ENCODE data around the gene MIF. TPM values are rescaled to one million over a fixed set of nuclear protein-coding genes. Genes with fewer than 3 reads are reported as not detected.

MIF gene
- total RNA-seq, 1 donor from 2014 or later, result 242 TPM

DNA sequence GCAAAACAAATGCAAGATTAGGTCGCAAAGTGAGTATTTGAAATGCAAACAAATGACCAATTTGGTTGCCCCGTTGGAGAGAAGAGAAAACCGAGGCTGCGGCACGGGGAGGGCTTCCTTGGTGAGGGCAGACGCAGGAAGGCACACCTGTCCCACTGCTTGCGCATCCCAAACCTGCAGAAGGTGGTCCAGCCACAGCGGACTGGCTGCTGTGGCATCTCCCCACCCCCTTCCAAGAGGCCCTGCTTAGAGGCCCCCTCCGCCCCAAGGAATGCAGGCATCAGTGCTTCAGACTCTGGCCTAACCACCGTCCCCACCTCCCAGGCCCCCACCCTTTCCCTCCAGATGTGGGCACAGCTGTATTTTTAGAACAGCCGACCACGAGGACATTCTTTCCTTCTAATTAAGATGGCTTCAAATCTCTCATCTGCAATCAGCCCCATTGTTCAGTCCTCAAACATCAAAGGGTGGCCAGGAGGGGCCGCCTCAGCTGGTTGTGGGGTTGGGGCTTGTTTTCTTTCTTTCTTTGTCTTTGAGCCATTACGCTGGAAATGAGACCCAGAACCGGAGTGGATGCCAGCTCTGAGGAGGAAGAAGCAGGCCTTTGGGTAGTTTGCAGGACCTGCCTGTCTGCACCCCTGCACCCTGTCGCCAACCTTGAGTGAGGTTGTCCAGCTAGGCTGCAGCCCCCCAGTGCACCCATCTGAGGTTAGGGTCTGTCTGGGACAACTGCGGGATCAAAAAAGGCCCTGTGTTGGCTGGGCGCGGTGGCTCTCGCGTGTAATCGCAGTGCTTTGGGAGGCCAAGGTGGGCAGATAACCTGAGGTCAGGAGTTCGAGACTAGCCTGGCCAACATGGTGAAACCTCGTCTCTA lies 46.0 kb upstream of the MIF start:
- Histone ChIP-seq H3K27ac (replicated peaks) (no peak overlapping the region), H3K4me1 (peaks cover 50% of the 10 kb centered on the region), H3K9me3 (replicated peaks) (no peaks in the 10 kb centered on the region), H3K27me3 (ENCODE audit: low read depth) (no peaks in the 10 kb centered on the region), H3K36me3 (no peaks in the 10 kb centered on the region), H3K4me3 (no peak overlapping the region)
- intact Hi-C loops (cut with micrococcal nuclease), result loop anchor here (5.0 kb wide), 1 partner anchor 76 kb away; the partner anchor contains the start of gene MMP11
- no peak for DNase-seq
- TF ChIP-seq, protein P1, sequence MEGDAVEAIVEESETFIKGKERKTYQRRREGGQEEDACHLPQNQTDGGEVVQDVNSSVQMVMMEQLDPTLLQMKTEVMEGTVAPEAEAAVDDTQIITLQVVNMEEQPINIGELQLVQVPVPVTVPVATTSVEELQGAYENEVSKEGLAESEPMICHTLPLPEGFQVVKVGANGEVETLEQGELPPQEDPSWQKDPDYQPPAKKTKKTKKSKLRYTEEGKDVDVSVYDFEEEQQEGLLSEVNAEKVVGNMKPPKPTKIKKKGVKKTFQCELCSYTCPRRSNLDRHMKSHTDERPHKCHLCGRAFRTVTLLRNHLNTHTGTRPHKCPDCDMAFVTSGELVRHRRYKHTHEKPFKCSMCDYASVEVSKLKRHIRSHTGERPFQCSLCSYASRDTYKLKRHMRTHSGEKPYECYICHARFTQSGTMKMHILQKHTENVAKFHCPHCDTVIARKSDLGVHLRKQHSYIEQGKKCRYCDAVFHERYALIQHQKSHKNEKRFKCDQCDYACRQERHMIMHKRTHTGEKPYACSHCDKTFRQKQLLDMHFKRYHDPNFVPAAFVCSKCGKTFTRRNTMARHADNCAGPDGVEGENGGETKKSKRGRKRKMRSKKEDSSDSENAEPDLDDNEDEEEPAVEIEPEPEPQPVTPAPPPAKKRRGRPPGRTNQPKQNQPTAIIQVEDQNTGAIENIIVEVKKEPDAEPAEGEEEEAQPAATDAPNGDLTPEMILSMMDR (IDR thresholded peaks at IDR 0.05; ENCODE audit: borderline replicate concordance), result no peak

DNA sequence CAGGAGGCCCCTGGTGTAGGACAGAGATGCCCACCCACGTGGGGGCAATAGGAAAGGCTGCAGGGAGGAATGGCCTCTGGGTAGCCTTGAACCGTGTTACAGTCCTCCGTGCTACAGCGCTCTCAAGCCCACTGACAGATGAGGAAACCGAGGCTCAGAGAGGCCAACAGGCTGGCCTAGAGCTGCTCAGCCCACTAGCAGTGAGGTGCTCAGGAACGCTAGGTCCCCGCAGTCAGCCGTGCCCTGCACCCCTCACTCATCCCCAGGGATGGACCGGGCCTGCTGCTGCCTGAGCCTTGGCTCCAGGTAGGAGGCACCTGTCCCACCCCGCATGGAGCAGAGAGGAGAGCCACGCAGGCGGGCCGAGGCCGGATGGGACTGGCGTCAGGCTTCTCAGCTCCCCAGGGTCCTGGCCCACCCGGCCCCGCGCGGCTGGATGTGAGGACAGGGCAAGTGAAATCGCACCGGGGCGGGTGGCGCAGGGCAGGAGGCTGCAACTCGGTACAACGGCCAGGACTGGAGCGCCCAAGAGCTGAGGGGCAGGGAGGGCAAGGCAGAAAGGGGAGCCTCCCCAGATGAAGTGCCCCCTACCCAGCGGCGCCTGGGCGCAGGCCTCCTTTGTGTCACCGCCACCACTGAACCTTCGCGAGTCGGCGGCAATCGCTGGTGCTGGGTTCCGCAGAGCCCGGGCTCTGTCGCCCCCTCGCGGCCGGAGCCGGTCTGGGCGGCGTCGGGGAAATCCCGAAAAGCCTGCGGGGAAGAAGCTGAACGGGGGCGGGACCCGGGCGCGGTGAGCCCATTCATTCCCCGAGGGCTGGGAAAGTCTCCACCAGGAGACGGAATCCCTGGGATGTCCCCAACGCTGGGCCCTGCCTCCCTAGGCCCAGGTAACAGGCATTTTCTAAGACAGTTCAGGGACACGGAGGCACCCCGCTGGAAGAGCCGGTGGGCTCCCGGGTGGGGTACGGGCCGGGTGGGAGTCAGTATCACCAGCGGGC lies 44.9 kb upstream of the MIF start:
- H3K4me1 ChIP-seq, result peaks cover 44% of the 10 kb centered on the region
- no peaks in the 10 kb centered on the region for H3K36me3 ChIP-seq
- intact Hi-C loops (cut with micrococcal nuclease), result loop anchor here (5.0 kb wide), 1 partner anchor 77 kb away; the partner anchor contains the start of gene MMP11
- TF ChIP-seq, protein P1 (IDR thresholded peaks at IDR 0.05; ENCODE audit: borderline replicate concordance), result peak; percentile 98
- H3K27ac ChIP-seq (replicated peaks), result no peak overlapping the region
- peak; percentile 84 for DNase-seq
- no peaks in the 10 kb centered on the region for H3K9me3 ChIP-seq (replicated peaks)
- H3K4me3 ChIP-seq, result peak overlapping the region; percentile 23
- H3K27me3 ChIP-seq (ENCODE audit: low read depth), result no peaks in the 10 kb centered on the region

DNA sequence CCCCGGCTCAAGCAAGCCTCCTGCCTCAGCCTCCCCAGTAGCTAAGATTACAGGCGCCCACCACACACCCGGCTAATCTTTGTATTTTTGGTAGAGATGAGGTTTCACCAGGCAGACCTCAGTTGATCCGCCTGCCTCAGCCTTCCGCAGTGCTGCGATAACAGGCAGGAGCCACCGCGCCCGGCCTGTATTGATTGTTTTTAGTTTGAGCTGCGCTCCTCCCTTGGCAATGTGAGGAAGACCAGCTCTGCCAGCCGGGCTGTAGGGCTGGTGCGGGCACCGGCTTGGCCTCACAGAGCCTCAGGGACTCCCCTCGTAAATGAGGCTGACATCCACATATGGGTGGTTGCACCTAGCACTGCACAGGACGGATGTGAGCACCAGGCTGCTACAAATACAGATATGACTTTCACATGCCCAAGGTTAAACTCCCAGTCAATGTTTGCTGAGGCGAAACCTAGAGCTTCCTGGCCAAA lies 44.0 kb upstream of the MIF start:
- Histone ChIP-seq H3K4me1 (peaks cover 35% of the 10 kb centered on the region), H3K27me3 (ENCODE audit: low read depth) (no peaks in the 10 kb centered on the region), H3K36me3 (no peaks in the 10 kb centered on the region), H3K9me3 (replicated peaks) (no peaks in the 10 kb centered on the region), H3K4me3 (no peak overlapping the region), H3K27ac (replicated peaks) (no peak overlapping the region)
- TF ChIP-seq, protein P1 (IDR thresholded peaks at IDR 0.05; ENCODE audit: borderline replicate concordance), result no peak
- peak; percentile 15 for DNase-seq
- intact Hi-C loops (cut with micrococcal nuclease), result no loop called here

DNA sequence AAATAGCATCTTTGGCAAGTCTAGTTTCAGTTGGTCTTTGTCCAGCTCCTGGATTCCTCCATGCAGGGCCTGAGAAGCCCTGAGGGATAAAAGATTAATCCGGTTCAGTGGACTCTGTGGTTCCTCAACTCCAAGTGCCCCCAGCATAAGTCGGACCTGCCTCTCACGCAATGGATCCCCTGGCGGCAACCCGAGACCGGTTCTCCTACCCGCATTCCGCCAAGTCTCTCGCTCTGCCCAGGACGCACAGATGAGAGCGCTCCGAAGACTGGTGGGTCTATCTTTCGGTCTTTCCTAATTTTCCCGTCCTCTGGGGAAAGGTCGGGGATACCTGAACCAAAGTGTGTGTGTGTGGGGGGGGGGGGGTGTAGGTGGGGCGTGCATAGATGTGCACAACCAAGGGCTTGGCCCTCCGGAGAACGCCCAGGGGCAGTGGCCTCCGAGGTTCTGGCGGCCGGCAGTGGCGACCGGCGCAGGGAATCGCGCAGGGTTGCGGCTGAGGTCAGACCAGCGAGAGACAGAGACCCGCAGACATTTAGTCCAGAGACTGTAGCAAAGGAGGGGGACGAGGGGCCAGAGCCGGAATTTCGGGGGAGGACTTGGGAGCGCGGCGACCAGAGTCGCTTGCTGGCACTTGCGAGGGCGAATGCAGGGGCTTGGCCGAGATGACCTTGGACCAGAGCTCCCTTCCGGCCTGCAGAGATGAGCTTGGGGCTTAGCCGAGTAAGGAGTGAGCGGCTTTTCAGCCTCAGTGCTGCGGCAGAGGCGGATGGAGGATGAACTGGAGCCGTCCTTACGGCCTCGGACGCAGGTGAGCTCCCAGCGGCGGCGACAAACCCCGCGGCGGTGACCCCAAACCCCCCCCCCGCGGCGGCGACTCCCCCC lies 37.2 kb upstream of the MIF start:
- Histone ChIP-seq H3K27ac (replicated peaks) (peak overlapping the region; percentile 97), H3K36me3 (no peaks in the 10 kb centered on the region), H3K4me1 (peaks cover 31% of the 10 kb centered on the region), H3K9me3 (replicated peaks) (no peaks in the 10 kb centered on the region), H3K27me3 (ENCODE audit: low read depth) (no peaks in the 10 kb centered on the region), H3K4me3 (peak overlapping the region; percentile 89)
- TF ChIP-seq, protein P1 (IDR thresholded peaks at IDR 0.05; ENCODE audit: borderline replicate concordance), result peak; percentile 30
- DNase-seq, result no peak
- intact Hi-C loops (cut with micrococcal nuclease), result no loop called here

Data from left ventricle myocardium inferior (tissue), 1 donor.